ENCODE results near the gene NFU1.

The NFU1 gene

GRCh38 chr2:69386360-69386759 lies 50.9 kb downstream of the NFU1 start:
- H2AFZ ChIP-seq (ENCODE audit: low read depth): peak overlapping the region; percentile 97; the same call in 1 of the 2 replicates
- no peaks in the 10 kb centered on the region for H3K27me3 ChIP-seq (ENCODE audit: insufficient read depth, low read depth)
- H3K4me3 ChIP-seq (IDR thresholded peaks at IDR 0.05; ENCODE audit: insufficient read depth, low read depth, low read length): peak overlapping the region; percentile 67
- TF ChIP-seq CTCF (conservative IDR thresholded peaks at IDR 0.05; ENCODE audit: low read depth, low read length): no peak
- H4K20me1 ChIP-seq (ENCODE audit: insufficient read depth): no peaks in the 10 kb centered on the region
- H3K36me3 ChIP-seq (ENCODE audit: insufficient read depth): no peaks in the 10 kb centered on the region
- H3K9ac ChIP-seq: peak overlapping the region; percentile 85; the same call in 1 of the 2 replicates
- H3K27ac ChIP-seq: peak overlapping the region; percentile 27; the same call in 1 of the 2 replicates
- peaks cover 58% of the 10 kb centered on the region for H3K4me1 ChIP-seq (ENCODE audit: low read depth, poor library complexity, severe bottlenecking)
- peaks cover 54% of the 10 kb centered on the region for H3K79me2 ChIP-seq (ENCODE audit: insufficient read depth, low read depth)
- peak overlapping the region; percentile 84 for H3K4me2 ChIP-seq

GRCh38 chr2:69385443-69386151 lies 51.6 kb downstream of the NFU1 start:
- no peak overlapping the region; the same call in 1 of the 2 replicates for H3K27ac ChIP-seq
- no peak for TF ChIP-seq CTCF (conservative IDR thresholded peaks at IDR 0.05; ENCODE audit: low read depth, low read length)
- H3K4me2 ChIP-seq: peak overlapping the region; percentile 84
- no peak overlapping the region for H2AFZ ChIP-seq (ENCODE audit: low read depth)
- H3K36me3 ChIP-seq (ENCODE audit: insufficient read depth): no peaks in the 10 kb centered on the region
- H3K27me3 ChIP-seq (ENCODE audit: insufficient read depth, low read depth): no peaks in the 10 kb centered on the region
- peaks cover 65% of the 10 kb centered on the region for H3K4me1 ChIP-seq (ENCODE audit: low read depth, poor library complexity, severe bottlenecking)
- peak overlapping the region; percentile 85; the same call in 1 of the 2 replicates for H3K9ac ChIP-seq
- no peak overlapping the region for H3K4me3 ChIP-seq (IDR thresholded peaks at IDR 0.05; ENCODE audit: insufficient read depth, low read depth, low read length)
- H3K79me2 ChIP-seq (ENCODE audit: insufficient read depth, low read depth): peaks cover 62% of the 10 kb centered on the region
- H4K20me1 ChIP-seq (ENCODE audit: insufficient read depth): no peaks in the 10 kb centered on the region

GRCh38 chr2:69384618-69385081 lies 52.6 kb downstream of the NFU1 start:
- Histone ChIP-seq H3K4me2 (peak overlapping the region; percentile 84), H3K36me3 (ENCODE audit: insufficient read depth) (no peaks in the 10 kb centered on the region), H2AFZ (ENCODE audit: low read depth) (no peak overlapping the region), H3K27me3 (ENCODE audit: insufficient read depth, low read depth) (no peaks in the 10 kb centered on the region), H3K4me1 (ENCODE audit: low read depth, poor library complexity, severe bottlenecking) (peaks cover 65% of the 10 kb centered on the region), H3K4me3 (IDR thresholded peaks at IDR 0.05; ENCODE audit: insufficient read depth, low read depth, low read length) (no peak overlapping the region), H4K20me1 (ENCODE audit: insufficient read depth) (no peaks in the 10 kb centered on the region), H3K27ac (no peak overlapping the region), H3K9ac (no peak overlapping the region), H3K79me2 (ENCODE audit: insufficient read depth, low read depth) (peaks cover 71% of the 10 kb centered on the region)
- TF ChIP-seq CTCF (conservative IDR thresholded peaks at IDR 0.05; ENCODE audit: low read depth, low read length): no peak

GRCh38 chr2:69383176-69383812 lies 53.9 kb downstream of the NFU1 start:
- H3K79me2 ChIP-seq (ENCODE audit: insufficient read depth, low read depth): peaks cover 81% of the 10 kb centered on the region
- H3K27me3 ChIP-seq (ENCODE audit: insufficient read depth, low read depth): no peaks in the 10 kb centered on the region
- no peak overlapping the region for H3K27ac ChIP-seq
- H3K4me2 ChIP-seq: peak overlapping the region; percentile 5; the same call in 1 of the 2 replicates
- H2AFZ ChIP-seq (ENCODE audit: low read depth): no peak overlapping the region
- no peaks in the 10 kb centered on the region for H3K36me3 ChIP-seq (ENCODE audit: insufficient read depth)
- H3K9ac ChIP-seq: no peak overlapping the region
- H3K4me3 ChIP-seq (IDR thresholded peaks at IDR 0.05; ENCODE audit: insufficient read depth, low read depth, low read length): no peak overlapping the region
- peaks cover 65% of the 10 kb centered on the region for H3K4me1 ChIP-seq (ENCODE audit: low read depth, poor library complexity, severe bottlenecking)
- TF ChIP-seq CTCF (conservative IDR thresholded peaks at IDR 0.05; ENCODE audit: low read depth, low read length): no peak
- no peaks in the 10 kb centered on the region for H4K20me1 ChIP-seq (ENCODE audit: insufficient read depth)
